IMR-90 (cell line): ENCODE data around the gene KCNAB2. TPM values are rescaled to one million over a fixed set of nuclear protein-coding genes. Genes with fewer than 3 reads are reported as not detected.

ENCODE experiments used
- ATAC-seq: fragments of 200-7000 bp; cut with Tn5 transposase; 2 replicates; pipeline ENCODE4 v1.9.1; 2020; ENCODE audit warnings: low read depth, mild to moderate bottlenecking, moderate library complexity
- BruUV-seq: library from RNA; stranded (reverse); fragments of 400-500 nt; replicated peaks from 2 replicates; lab custom pipeline; 2021; lab: Mats Ljungman, UMichigan
- CTCF ChIA-PET: fragments of 300-600 bp; formaldehyde crosslinking; extraction: SDS; loops from one replicate; lab custom pipeline; 2021; ENCODE audit warnings: antibody characterized with exemption; lab: Yijun Ruan, JAX
- POLR2A ChIA-PET: fragments of 300-600 bp; sonication (Branson Sonifier 250); formaldehyde crosslinking; loops from one replicate; lab custom pipeline; 2022; ENCODE audit warnings: antibody characterized with exemption; ENCODE audit not compliant: unreplicated experiment; lab: Charles Lee
- DNase-seq: peaks from one replicate; pipeline ENCODE4 v3.0.0; 2013
- H2AFZ ChIP-seq: replicated peaks from 2 replicates; pipeline ENCODE3; 2013; ENCODE audit warnings: low read length, mild to moderate bottlenecking; ENCODE audit not compliant: poor library complexity
- H2AK5ac ChIP-seq: 2 replicates; pipeline ENCODE4 v1.6.1; 2013; ENCODE audit warnings: low read depth, low read length, inconsistent platforms
- H2AK9ac ChIP-seq: replicated peaks from 2 replicates; pipeline ENCODE3; 2013; ENCODE audit warnings: mild to moderate bottlenecking, low read depth, low read length, moderate library complexity; ENCODE audit not compliant: poor library complexity
- H2BK120ac ChIP-seq: 2 replicates; pipeline ENCODE4 v1.6.1; 2013; ENCODE audit warnings: low read depth, low read length, inconsistent platforms
- H2BK15ac ChIP-seq: 3 replicates; pipeline ENCODE4 v1.6.1; 2013; ENCODE audit warnings: low read depth, low read length, inconsistent platforms
- H2BK20ac ChIP-seq: 2 replicates; pipeline ENCODE4 v1.6.1; 2013; ENCODE audit warnings: low read depth, mild to moderate bottlenecking, inconsistent platforms, low read length, moderate library complexity
- H2BK5ac ChIP-seq: 2 replicates; pipeline ENCODE4 v1.6.1; 2013; ENCODE audit warnings: mild to moderate bottlenecking, low read depth, low read length, inconsistent platforms; ENCODE audit not compliant: poor library complexity, severe bottlenecking
- H3K14ac ChIP-seq: replicated peaks from 2 replicates; pipeline ENCODE4 v1.6.1; 2013; ENCODE audit warnings: low read depth, low read length, inconsistent platforms
- H3K18ac ChIP-seq: 2 replicates; pipeline ENCODE4 v1.6.1; 2013; ENCODE audit warnings: low read depth, low read length, control low read depth
- H3K23ac ChIP-seq: 2 replicates; pipeline ENCODE4 v1.6.1; 2013; ENCODE audit warnings: low read depth, low read length, inconsistent platforms
- H3K27ac ChIP-seq: 2 replicates; pipeline ENCODE4 v1.5.1; 2013; ENCODE audit warnings: mild to moderate bottlenecking, control low read depth, low read length; ENCODE audit not compliant: insufficient read depth
- H3K27me3 ChIP-seq: 2 replicates; pipeline ENCODE4 v1.6.1; 2013; ENCODE audit warnings: low read length; ENCODE audit not compliant: control insufficient read depth, insufficient read depth
- H3K36me3 ChIP-seq: 2 replicates; pipeline ENCODE4 v1.6.1; 2013; ENCODE audit warnings: low read length, mixed read lengths; ENCODE audit not compliant: control insufficient read depth, insufficient read depth
- H3K4ac ChIP-seq: 2 replicates; pipeline ENCODE4 v1.6.1; 2013; ENCODE audit warnings: low read depth, low read length, inconsistent platforms
- H3K4me1 ChIP-seq: 2 replicates; pipeline ENCODE4 v1.6.1; 2013; ENCODE audit warnings: low read length, mixed read lengths; ENCODE audit not compliant: control insufficient read depth, insufficient read depth
- H3K4me2 ChIP-seq: 2 replicates; pipeline ENCODE4 v1.6.1; 2013; ENCODE audit warnings: low read depth, mild to moderate bottlenecking, control low read depth, low read length, moderate library complexity
- H3K4me3 ChIP-seq: 2 replicates; pipeline ENCODE4 v1.5.1; 2013; ENCODE audit warnings: low read depth, mild to moderate bottlenecking, control low read depth, low read length, moderate library complexity; ENCODE audit not compliant: insufficient read depth
- H3K56ac ChIP-seq: 2 replicates; pipeline ENCODE4 v1.6.1; 2013; ENCODE audit warnings: low read length, inconsistent platforms; ENCODE audit not compliant: insufficient read depth; ENCODE audit errors: extremely low read depth
- H3K79me1 ChIP-seq, 2 experiments: 2 replicates each; pipeline ENCODE4 v1.6.1; 2013; ENCODE audit warnings: low read length in 2 of 2, inconsistent platforms in 1 of 2, low read depth in 1 of 2
- H3K9ac ChIP-seq: 2 replicates; pipeline ENCODE4 v1.6.1; 2013; ENCODE audit warnings: low read depth, low read length, control low read depth
- H3K9me1 ChIP-seq: 2 replicates; pipeline ENCODE4 v1.6.1; 2013; ENCODE audit warnings: low read length, inconsistent platforms; ENCODE audit not compliant: insufficient read depth
- H3K9me3 ChIP-seq: 2 replicates; pipeline ENCODE4 v1.6.1; 2013; ENCODE audit warnings: low read length; ENCODE audit not compliant: control insufficient read depth, insufficient read depth
- H4K20me1 ChIP-seq: 2 replicates; pipeline ENCODE4 v1.6.1; 2013; ENCODE audit warnings: low read length, inconsistent platforms; ENCODE audit not compliant: insufficient read depth
- H4K5ac ChIP-seq: 2 replicates; pipeline ENCODE4 v1.6.1; 2013; ENCODE audit warnings: mild to moderate bottlenecking, low read depth, low read length, control low read depth
- H4K8ac ChIP-seq, 2 experiments: 2 replicates each; pipeline ENCODE4 v1.6.1; 2013; ENCODE audit warnings: low read depth in 2 of 2, low read length in 2 of 2, control low read depth in 1 of 2, inconsistent platforms in 1 of 2
- H4K91ac ChIP-seq: 2 replicates; pipeline ENCODE4 v1.6.1; 2013; ENCODE audit warnings: low read depth, low read length, inconsistent platforms; ENCODE audit not compliant: insufficient read depth
- BHLHE40 ChIP-seq: fragments of 150-350 bp; IDR thresholded peaks from 2 replicates; pipeline ENCODE4 v1.6.1; 2016; ENCODE audit warnings: mild to moderate bottlenecking, low read depth, low read length
- CEBPB ChIP-seq: IDR thresholded peaks from 2 replicates; pipeline ENCODE4 v1.6.1; 2012; ENCODE audit warnings: low read depth, low read length, improper control_type of control experiment
- CHD1 ChIP-seq: IDR thresholded peaks from 2 replicates; pipeline ENCODE4 v1.6.1; 2012; ENCODE audit warnings: low read depth, low read length, improper control_type of control experiment
- CTCF ChIP-seq: conservative IDR thresholded peaks from 2 replicates; pipeline ENCODE4 v1.5.1; 2012; ENCODE audit warnings: mild to moderate bottlenecking, low read depth, low read length, improper control_type of control experiment
- ELK1 ChIP-seq: fragments of 150-350 bp; IDR thresholded peaks from 2 replicates; pipeline ENCODE4 v1.6.1; 2016; ENCODE audit warnings: low read depth, mild to moderate bottlenecking, low read length, moderate library complexity, borderline replicate concordance
- FOS ChIP-seq: fragments of 150-350 bp; IDR thresholded peaks from 2 replicates; pipeline ENCODE4 v1.6.1; 2016; ENCODE audit warnings: low read depth, low read length
- MAFK ChIP-seq: IDR thresholded peaks from 2 replicates; pipeline ENCODE4 v1.6.1; 2012; ENCODE audit warnings: low read depth, low read length, improper control_type of control experiment
- MAZ ChIP-seq: IDR thresholded peaks from 2 replicates; pipeline ENCODE4 v1.6.1; 2012; ENCODE audit warnings: low read depth, mild to moderate bottlenecking, low read length, improper control_type of control experiment, moderate library complexity, borderline replicate concordance
- MXI1 ChIP-seq: IDR thresholded peaks from 2 replicates; pipeline ENCODE4 v1.6.1; 2012; ENCODE audit warnings: low read depth, mild to moderate bottlenecking, low read length, moderate library complexity, borderline replicate concordance
- NFE2L2 ChIP-seq: fragments of 150-350 bp; IDR thresholded peaks from 2 replicates; pipeline ENCODE4 v1.6.1; 2016; ENCODE audit warnings: low read depth, mild to moderate bottlenecking, low read length
- POLR2A ChIP-seq: IDR thresholded peaks from 2 replicates; pipeline ENCODE4 v1.6.1; 2012; ENCODE audit warnings: mild to moderate bottlenecking, low read depth, low read length
- RAD21 ChIP-seq: IDR thresholded peaks from 2 replicates; pipeline ENCODE4 v1.6.1; 2012; ENCODE audit warnings: low read length, improper control_type of control experiment
- RCOR1 ChIP-seq: IDR thresholded peaks from 2 replicates; pipeline ENCODE4 v1.6.1; 2012; ENCODE audit warnings: mild to moderate bottlenecking, low read length, improper control_type of control experiment; ENCODE audit not compliant: insufficient replicate concordance
- RFX5 ChIP-seq: IDR thresholded peaks from 2 replicates; pipeline ENCODE4 v1.8.0; 2012; ENCODE audit warnings: low read depth, mild to moderate bottlenecking, low read length, moderate library complexity
- SMC3 ChIP-seq: fragments of 150-350 bp; IDR thresholded peaks from 2 replicates; pipeline ENCODE4 v1.6.1; 2016; ENCODE audit warnings: low read depth, mild to moderate bottlenecking, antibody characterized with exemption, low read length, moderate library complexity
- USF2 ChIP-seq: fragments of 150-350 bp; IDR thresholded peaks from 2 replicates; pipeline ENCODE4 v1.6.1; 2017; ENCODE audit warnings: mild to moderate bottlenecking, antibody characterized with exemption, low read length, low read depth
- WGBS, 2 experiments: methylation state at CpG; one replicate each; pipeline versions ENCODE4 v1.1.5 to v1.1.7; 2013; ENCODE audit warnings: missing lambda C conversion rate in 2 of 2; ENCODE audit not compliant: insufficient read length in 1 of 2; ENCODE audit errors: extremely low coverage in 2 of 2; 5-methylcytosine and 5-hydroxymethylcytosine counted together
- dilution Hi-C: fragments of 300-500 bp; cut with HindIII; formaldehyde crosslinking; loops from one replicate; pipeline ENCODE4 v1.14.3; 2018; ENCODE audit warnings: low sequenced_read_pairs; ENCODE audit not compliant: unreplicated experiment
- in situ Hi-C: fragments of 300-500 bp; cut with MboI; formaldehyde crosslinking; loops from 3 replicates; pipeline ENCODE4 v1.14.3; 2019; ENCODE audit warnings: low sequenced_read_pairs, inconsistent platforms, mixed read lengths
- intact Hi-C: fragments of 100-400 bp; cut with micrococcal nuclease; formaldehyde crosslinking; loops from 2 replicates; pipeline ENCODE4 v1.10.0; 2022
- polyA plus RNA-seq, 3 experiments: library from polyadenylated mRNA; depleted of rRNA; stranded (reverse); fragments of >200 nt; gene quantifications; 2 replicates each; pipeline ENCODE4 v1.2.3, GENCODE V29; 2012; ENCODE audit warnings: low replicate concordance in 1 of 3
- total RNA-seq: library from RNA; depleted of rRNA; stranded (reverse); fragments of >200 nt; gene quantifications from 2 replicates; pipeline ENCODE4 v1.2.3, GENCODE V29; 2012

The KCNAB2 gene
- total and polyA plus RNA-seq, 2 of the 4 experiments (the other 2 are of a cell fraction), result 1.3 to 4.2 TPM

GRCh38 chr1:6127587-6128163 is 82.0 kb downstream of the KCNAB2 start:
- Histone ChIP-seq H3K14ac (no peak overlapping the region), H3K4me3 (no peak overlapping the region), H3K27me3 (peaks cover 2% of the 10 kb centered on the region; the same call in 1 of the 2 replicates), H3K36me3 (no peaks in the 10 kb centered on the region), H3K9ac (no peak overlapping the region), H3K9me3 (peaks cover 3% of the 10 kb centered on the region; the same call in 1 of the 2 replicates), H2AFZ (peak overlapping the region; percentile 84), H2BK5ac (no peak overlapping the region), H3K79me1 (no peaks in the 10 kb centered on the region), H4K91ac (no peak overlapping the region), H4K5ac (no peak overlapping the region), H4K20me1 (no peaks in the 10 kb centered on the region), H3K18ac (no peak overlapping the region), H3K4me1 (no peaks in the 10 kb centered on the region), H3K56ac (no peak overlapping the region), H3K23ac (no peak overlapping the region), H3K4me2 (peak overlapping the region; percentile 71; the same call in 1 of the 2 replicates), H3K9me1 (no peaks in the 10 kb centered on the region), H2BK20ac (no peak overlapping the region), H2AK9ac (no peak overlapping the region), H2BK120ac (no peak overlapping the region), H3K27ac (no peak overlapping the region), H2AK5ac (no peak overlapping the region), H2BK15ac (no peak overlapping the region), H4K8ac (no peak overlapping the region), H3K4ac (no peak overlapping the region)
- DNase-seq (peak; percentile 23), ATAC-seq (peak; percentile 95)
- ChIA-PET POLR2A (interaction anchor here (0.6 kb wide), 1 partner anchor 1486 kb away, joined by 10 read pairs; no protein-coding TSS in a partner anchor), CTCF (no interaction called here)
- WGBS, 2 experiments, result 20% methylated on average over 18 of the region's 41 CpGs; no CpG with 5 or more reads in 1 of the 2 experiments
- no TSS peak for BruUV-seq
- TF ChIP-seq MAZ (no peak), NFE2L2 (no peak), CEBPB (no peak), FOS (no peak), ELK1 (no peak), CHD1 (no peak), POLR2A (no peak), RFX5 (no peak), RAD21 (no peak), MAFK (no peak), BHLHE40 (no peak), MXI1 (no peak), USF2 (no peak; the same call in 1 of the 2 replicates), RCOR1 (no peak), CTCF (no peak), SMC3 (no peak)
- in situ Hi-C loops, result no loop called here
- intact Hi-C loops, result no loop called here
- dilution Hi-C loops, result no loop called here
